GM18909 (cell line): ENCODE data around the gene IRF6.
A peak's percentile ranks its signal among the peaks of the same experiment; 100 is the strongest.

Experiments used
- ATAC-seq: cut with Tn5 transposase; IDR thresholded peaks from one replicate; pipeline ENCODE4 v1.9.1; 2021; ENCODE audit warnings: mild to moderate bottlenecking; ENCODE audit not compliant: unreplicated experiment, poor library complexity

IRF6 gene

DNA sequence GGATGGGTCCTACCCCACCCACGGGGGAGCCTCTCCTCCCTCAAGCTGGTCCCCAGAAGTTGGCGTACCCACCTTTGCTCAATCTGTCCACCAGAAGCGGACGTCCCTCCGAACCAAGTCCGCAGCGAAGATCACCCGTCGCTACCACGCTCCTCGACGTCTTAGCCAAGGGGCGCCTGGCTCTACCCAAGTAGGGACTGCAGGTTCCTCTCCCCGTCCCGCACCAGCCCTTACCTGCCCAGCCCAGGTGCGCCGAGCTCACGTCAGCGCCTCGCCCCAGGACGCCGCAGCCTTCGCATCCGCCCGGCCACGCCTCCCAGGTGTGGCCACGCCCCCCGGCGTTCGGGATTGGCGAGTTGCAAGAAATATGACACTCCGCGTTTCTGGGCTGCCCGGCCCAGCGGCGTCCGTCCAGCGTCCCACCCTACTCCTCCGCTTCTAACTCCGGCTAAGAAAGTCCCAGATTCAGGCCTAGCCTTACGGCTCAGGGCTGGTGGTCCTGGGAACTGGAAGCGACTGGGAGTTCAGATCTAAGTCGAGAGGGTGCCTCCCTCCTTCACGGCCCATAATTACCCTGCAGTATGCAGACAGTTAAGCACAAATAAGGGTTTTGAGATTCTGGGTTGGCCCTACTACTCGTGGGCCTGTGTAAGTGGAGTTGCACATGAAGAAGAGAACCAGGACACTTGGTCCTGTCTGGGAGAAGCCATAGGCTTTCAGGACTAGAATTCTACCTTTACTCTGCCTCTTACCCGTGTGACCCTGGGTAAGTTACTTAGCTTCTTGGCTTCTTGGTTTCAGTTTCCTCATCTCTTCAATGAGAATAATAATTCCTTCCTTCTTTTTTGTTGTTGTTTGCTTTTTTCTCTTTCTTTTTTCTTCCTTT, at the start of gene IRF6:
Gene IRF6, minus strand, starts transcription at position 268 of the 886 bp plus-strand sequence. CDS start 4,729 bp downstream, outside the sequence.
- peak; percentile 87 for ATAC-seq

DNA sequence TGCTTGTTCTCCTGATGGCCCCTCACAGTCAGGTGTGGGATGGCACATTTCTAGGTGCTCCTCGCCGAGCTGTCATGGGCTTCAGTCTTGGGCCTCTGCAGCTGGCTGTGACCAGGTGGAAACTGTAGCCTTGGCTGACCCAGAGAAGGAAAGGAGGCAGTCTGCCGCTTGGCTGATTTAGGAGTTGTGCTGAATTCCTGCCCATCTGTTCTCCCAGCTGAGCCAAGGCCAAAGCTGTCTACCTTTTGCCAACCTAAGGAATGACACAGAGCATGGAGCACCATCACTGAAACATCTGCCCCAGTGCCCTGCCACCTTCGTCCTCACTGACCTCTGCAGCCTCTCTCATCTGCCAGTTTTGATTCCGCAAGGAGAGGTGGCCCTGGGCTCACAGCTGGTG, 49.7 kb upstream of the IRF6 start:
- ATAC-seq, result no peak

DNA sequence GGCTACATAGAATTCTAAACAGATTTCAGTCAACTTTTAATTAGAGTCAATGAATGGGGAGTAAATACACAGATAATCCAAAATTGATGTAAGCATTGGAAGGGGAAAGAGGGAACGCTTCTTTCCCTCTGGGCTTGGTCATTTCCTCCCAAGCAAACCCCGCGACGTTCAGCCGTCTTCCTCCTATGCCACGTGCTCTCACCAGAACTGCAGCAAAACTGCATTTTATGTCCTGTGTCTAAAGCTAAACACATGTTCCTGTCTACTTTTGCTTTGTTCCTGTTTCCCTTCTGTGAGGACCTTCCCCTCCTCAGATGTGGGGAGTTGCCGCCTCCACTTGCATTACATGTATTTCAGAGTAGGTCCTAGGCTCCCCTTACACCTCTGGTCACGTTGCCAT, 49.1 kb upstream of the IRF6 start:
- no peak for ATAC-seq

DNA sequence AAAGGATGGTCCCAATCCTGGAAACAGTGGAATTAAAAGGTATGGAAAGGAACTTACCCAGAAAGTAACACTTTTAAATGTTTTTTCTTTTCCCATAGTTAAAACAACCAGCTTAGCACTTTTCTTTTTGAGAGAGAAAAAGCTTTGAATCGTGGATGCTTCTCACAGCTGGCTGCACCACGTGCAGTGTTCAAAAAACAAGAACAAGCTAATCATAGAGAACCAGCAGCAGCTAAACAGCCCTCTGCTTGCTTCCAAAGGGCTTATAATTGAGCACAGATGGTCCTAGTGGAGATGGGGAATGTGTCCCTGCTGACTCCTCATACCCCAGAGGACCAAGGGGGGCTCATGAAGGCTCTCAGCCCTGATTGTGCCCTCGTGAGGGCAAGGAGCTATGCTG, 48.3 kb upstream of the IRF6 start:
- no peak for ATAC-seq

DNA sequence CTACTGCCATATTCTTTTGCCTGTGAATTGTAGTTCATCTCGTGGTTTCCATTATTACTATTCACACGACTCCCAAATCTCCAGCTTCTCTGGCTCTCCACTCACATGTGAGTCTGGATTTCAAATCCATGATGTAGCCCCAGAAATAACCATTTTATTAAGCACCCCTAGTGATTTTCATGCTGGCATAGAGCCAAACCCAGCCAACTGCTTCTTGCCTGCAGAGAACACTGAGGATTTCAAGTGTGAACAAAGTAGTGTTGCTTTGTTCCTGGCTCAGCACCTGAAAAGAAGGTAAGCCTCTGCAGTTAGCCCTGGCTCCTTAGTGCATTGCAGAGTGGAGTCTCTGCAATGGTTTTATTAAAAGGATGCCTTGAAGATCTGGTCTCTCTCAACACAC, 47.7 kb upstream of the IRF6 start:
- no peak for ATAC-seq

DNA sequence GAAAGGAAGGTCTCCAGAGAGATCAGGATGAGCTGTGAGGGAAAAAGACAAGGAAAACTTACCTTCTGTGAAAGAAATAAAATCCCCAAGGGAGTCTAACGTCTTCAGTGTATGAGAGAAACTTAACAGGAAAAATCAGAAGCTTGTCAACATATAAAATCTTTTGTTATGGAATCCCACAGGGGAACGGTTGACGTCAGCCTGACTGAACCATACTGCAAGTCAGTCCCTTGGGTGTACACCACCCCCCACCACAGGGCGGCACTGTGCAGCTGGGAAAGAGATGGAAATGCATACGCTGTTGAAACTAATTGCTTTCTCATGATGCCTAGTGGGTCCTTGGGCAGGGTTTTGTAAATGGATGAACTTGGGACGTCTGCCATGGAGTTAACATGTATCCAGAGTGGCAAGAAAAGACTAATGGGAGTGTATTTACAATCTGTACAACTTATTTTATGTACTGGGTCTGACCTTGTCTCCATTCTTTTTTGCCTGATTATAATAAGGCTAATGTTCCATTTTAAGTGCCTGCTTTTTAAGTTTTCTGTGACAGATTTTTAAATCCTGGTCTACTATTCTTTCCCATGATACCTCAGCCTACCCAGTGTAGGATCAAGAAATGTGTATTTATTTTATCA, 44.5 kb upstream of the IRF6 start:
- ATAC-seq, result peak; percentile 78

DNA sequence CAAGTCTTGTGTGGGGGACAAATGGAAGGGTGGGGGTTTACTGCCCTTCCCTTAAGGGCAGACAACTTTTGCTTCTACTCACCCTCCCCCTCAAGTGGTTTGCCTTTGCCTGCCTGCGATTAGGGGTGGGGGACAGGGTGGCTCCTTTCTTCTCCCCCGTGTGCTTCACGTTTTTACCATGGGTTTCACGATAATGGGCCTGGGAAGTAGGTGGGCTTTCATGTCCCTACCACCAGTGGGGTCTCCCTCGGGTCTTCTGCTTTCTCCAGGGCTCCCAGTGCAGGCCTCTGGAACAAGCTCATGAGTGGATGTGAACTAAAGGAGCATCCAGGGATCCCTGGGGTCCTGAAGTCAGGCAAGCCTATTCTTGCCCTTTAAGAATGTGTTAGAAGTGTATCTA, 43.4 kb upstream of the IRF6 start:
- ATAC-seq, result no peak

DNA sequence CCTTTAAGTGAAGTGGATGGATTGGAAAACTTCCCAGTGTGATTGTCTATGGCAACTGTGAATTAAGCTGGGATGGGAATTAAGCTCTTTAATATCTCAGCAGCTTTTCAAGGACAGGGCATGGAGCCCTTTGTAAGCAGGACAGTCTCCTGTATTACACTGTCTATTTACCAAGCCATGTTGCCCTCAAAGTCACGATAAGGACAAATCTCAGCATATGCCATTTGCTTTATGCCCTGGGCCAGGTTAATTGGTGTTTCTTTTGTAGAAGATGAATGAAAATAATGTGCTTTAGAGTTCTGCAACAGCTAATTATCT, 39.4 kb upstream of the IRF6 start:
- no peak for ATAC-seq

DNA sequence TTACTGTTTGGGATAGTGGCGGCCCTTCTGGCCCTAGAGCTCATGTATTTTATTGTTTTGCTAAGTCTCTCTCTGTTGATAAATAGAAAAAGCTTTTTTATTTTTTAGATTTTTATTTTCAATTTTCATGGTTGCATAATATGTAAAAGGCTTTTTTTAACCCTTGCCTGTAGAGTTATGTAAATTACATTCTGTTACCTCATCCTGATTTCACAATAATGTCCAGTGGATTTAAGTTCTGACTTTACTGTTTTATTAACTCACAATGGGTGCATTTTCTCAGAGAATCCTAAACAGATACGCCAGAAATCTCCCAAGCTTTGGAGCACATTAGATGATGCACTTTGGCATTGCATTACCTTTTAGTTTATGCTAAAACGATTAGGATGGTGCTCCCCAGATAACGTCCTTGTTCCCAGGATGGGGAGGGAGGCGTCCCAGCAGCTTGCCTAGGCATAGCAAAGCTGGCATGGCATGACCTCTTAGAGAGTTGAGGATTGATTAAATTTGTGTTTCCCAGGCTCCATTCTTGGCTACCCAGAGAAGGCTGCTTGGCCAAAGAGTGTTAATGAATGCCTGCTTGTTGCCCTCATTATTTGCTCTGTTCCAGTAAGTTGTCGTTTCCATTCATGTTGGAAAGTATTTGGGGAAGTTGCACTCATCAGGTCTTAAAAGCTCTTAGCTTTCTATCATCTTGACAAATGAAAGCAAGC, 38.9 kb upstream of the IRF6 start:
- no peak for ATAC-seq

DNA sequence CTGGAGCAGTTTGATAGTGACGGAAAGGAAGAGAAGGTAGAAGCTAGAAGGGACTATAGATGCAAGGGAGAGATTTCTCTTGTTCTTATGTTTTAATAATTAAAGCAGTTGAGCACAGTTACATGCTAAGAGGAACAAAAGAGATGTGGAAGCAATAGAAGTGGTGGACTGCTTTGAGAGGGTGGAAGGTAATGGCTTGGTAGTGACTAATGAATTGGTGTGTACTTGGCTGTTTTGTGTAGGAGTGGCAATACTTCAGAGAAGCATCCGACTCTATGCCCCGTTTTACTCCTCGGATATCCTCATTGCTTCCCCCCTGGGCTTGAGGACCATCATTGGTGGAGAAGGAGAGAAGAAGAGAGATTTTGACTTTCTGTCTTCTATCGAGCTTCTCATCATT, 34.7 kb upstream of the IRF6 start:
- ATAC-seq, result no peak

DNA sequence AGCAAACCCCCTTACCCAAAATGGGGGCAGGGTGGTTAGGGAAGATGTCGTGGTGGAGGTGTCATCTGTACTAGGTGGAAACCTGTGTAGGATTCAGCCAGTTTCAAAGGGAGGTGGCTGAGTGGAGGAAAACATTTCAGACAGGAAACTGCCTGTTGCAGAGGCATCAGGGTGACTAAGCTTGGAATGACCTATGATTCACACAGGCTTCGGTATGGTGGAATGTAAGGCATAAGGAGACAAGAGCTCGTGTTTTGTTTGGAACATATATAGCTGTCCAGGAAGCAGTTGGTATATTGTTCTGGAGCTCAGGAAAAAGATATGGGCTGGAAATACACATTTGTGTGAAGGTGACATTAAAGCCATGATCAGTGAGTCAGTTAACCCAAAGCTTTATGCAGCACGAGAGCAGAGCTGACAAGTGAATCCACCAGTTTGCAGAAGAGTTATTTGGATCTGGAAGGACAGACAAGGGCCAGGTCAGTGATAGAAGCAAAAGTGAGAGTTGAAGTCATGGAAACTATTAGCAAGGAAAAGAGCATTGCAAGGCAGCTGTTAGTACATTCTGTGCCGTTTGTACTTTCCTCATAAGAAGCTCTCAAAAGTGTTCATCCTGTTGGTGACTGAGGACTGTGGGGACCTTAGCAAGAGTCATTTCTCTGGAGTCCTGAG, 34.1 kb upstream of the IRF6 start:
- no peak for ATAC-seq

DNA sequence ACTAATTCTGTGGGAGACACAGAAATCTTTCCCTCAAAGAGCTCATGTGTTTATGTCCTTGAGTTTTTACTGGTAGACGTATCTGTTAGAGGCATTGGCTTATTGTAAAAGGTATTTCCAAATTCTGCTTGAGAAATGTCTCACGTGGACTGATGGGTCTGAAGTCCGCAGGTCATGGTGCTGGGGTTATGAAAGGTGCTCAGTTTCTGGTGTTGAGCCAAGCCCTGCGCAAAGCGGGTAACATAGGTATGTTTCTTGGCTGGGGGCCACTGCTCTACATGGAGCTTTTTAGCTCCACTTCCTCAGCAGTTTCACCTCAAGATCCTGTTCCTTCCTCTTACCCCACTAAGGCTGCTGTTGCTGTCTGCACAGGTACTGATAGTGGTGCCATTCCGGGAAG, 32.6 kb upstream of the IRF6 start:
- ATAC-seq, result no peak

DNA sequence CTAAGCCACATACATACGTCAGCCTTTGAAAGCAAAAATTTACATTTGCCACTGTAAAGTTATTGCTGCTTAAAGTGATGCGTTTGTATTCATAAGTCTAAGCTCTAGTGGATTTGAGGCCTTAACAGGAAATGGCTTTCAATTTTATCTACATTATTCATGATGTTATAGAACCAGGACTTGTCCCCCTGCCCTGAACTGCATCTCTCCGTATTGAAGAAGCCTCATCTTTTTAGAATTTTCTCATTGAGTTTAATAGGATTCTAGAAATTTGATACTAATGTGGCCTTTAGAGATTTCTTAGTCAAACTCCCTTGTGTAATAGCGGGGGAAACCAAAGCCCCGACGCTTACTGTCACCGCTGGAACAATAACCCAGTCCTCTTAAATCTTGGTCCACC, 31.7 kb upstream of the IRF6 start:
- no peak for ATAC-seq

DNA sequence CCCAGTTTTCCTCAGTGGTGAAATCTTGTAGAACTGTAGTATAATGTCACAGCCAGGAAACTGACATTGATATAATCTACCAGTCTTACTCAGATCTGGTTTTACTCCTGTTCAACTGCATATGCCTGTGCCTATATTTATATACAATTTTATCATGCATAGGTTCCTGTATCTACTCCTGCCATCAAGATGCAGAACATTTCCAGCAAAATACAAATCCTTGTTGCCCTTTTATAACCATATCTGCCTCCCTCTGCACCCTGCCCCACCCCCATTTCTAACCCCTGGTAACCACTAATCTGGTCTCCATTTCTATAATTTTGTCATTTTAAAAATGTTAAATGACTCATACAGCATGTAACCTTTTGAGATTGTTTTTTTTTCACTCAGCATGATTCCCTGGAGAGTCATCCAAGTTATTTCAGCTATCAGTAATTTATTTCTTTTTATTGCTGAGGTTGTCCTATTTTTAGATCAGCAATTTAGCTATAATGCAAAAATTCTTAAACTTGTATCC, 29.9 kb upstream of the IRF6 start:
- no peak for ATAC-seq

DNA sequence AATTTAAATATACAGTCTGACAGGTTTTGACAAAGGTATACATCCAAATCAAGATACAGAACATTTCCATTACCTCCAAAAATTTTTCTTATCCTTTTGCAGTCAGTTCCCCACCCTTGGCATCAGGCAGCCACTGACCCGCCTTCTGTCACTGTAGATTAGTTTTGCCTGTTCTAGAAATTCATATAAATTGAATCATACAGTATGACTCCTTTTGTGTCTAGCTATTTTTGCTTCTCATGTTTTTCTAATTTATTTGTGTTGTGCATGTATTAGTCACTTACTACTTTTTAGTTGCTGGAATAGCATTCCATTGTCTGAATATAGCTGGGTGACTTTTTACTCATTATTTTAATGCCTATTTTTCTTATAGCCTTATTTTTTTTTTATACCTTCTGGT, 25.7 kb upstream of the IRF6 start:
- no peak for ATAC-seq

DNA sequence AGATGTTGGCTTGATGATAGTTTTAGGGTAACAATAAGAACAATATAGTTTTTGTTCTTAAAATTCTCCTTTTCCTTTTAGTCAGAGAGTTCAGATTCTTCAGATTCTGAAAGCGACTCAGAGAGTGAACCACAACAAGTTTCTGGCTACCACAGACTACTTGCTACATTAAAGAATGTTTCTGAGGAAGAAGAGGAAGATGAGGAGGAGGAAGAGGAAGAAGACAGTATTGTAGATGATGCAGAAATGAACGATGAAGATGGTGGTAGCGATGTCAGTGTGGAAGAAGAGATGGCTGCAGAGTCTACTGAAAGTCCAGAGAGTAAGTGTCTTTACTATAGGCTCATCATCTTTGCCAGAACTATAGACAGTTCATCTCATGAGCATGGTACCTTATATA, 24.8 kb upstream of the IRF6 start:
- ATAC-seq, result no peak

DNA sequence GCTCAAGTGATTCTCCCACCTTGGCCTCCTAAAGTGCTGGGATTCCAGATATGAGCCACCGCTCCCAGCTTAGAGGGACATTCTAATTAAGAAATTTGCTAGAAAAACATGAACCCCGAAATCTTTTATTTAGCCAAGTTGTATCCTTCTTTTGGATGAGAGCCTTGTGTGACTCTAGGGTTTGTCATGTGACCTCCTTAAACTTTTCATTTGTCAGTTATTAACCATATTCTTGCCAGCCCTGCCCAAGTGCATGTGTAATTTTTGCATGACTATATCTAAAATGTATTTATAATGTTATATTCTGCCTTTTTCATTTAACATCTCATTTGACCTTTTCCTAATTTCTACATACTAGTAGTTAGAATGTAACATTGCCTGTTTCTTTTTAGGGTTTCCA, 23.8 kb upstream of the IRF6 start:
- ATAC-seq, result no peak

DNA sequence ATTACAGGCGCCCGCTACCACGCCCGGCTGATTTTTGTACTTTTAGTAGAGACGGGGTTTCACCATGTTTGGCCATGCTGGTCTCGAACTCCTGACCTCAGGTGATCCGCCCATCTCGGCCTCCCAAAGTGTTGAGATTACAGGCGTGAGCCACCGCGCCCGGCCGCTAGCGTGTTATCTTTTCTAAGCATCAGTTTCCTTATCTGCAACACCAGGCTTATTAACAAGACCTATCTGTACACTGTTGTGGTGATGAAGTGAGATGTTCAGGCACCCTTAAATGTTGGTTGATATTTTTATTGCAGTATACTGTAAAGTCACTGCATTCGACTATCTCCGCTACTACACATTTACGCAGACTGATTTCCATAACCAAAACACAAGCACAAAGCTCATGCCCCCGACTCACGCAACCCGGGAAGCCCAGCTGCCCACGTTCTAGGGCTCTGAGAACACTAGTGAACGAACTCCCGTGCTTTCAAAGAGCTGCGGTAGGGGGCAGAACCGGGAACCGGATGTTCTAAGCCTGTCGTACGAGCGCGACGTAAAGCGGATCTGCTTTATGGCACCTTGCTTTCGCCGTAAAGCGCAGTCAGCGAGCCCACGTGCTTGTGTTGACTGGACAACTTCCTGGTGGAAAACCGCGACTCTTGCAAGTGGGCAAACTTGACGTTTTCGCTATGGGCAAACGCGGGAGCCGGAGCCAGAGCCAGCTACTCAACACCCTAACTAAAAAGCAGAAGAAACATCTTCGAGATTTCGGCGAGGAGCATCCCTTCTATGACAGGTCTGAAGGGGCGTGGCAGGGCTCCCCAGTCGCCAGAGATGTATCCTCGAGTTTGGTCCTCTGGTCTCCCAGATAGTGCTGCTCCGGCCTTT, 21.7 kb upstream of the IRF6 start, which contains the start of gene UTP25:
Gene UTP25, plus strand, starts transcription at position 589 of the 879 bp plus-strand sequence. Its CDS starts 92 bp downstream, at position 681.
- peak; percentile 93 for ATAC-seq

DNA sequence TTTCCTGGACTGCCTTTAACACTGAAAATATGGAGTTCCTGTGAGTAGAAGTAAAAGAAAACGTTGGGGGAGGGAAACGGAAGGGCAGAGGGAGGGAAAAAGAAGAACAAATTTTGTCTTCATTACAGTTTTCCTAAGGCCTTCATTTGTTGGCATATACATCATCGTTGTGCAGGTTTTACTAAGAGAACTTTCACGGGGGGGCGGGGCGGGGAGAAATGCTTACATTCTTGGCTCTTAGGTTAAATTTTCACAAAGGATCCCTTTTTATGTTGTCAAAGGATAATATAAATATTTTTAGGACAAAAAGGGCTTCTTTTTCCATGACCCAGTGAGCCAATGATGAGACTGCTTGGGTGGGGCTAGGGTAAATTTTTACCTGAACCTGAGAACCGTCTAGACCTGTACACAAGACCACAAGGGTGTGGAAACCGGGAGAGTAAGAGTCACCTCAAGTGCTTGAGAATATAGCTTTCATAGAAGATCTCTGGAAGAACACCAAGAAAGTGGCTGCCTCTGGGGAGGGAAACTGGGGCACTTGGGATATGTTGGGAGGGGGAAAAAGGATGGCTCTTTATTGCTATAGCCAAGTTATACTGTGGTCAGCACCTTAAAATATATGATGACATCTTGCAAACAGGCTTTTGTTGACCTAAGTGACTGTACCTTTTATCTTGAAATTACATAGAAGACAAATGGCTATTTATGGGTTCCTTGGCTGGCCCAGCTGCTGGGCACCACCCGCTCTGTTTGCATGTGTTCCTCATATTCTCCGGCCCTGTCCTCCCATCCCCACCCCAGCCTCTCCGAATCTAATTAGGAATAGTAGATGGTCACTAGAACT, 19.9 kb upstream of the IRF6 start:
- ATAC-seq, result no peak
